K562 (cell line): ENCODE results near the gene ZFP2. TPM values are rescaled to one million over a fixed set of nuclear protein-coding genes. Genes with fewer than 3 reads are reported as not detected.
A peak's percentile ranks its signal among the peaks of the same experiment; 100 is the strongest.

Source experiments
- ATF4 ChIP-seq: fragments of 450-650 bp; formaldehyde crosslinking; IDR thresholded peaks from 2 replicates; pipeline ENCODE4 v1.4.0; 2022; ENCODE audit warnings: mild to moderate bottlenecking, moderate library complexity
- HDAC3 ChIP-seq: fragments of 450-650 bp; IDR thresholded peaks from 2 replicates; pipeline ENCODE4 v1.6.1; 2018; ENCODE audit warnings: borderline replicate concordance, mild to moderate bottlenecking, moderate library complexity; ENCODE audit not compliant: partially characterized antibody
- HNRNPLL ChIP-seq: fragments of 200-400 bp; formaldehyde crosslinking; IDR thresholded peaks from 2 replicates; pipeline ENCODE4 v1.6.1; 2017; ENCODE audit warnings: low read length, low read depth, mild to moderate bottlenecking; ENCODE audit not compliant: poor library complexity, severe bottlenecking
- MAX ChIP-seq: sonication (generic); formaldehyde crosslinking; IDR thresholded peaks from 2 replicates; pipeline ENCODE4 v1.9.0; 2022; ENCODE audit warnings: mild to moderate bottlenecking, missing genetic modification reagents
- MTF1 ChIP-seq: fragments of 250-450 bp; sonication (Bioruptor Pico); IDR thresholded peaks from 2 replicates; pipeline ENCODE4 v1.9.0; 2021; ENCODE audit warnings: moderate library complexity, mild to moderate bottlenecking, inconsistent platforms, borderline replicate concordance
- NCOA6 ChIP-seq: fragments of 450-650 bp; IDR thresholded peaks from 2 replicates; pipeline ENCODE4 v1.6.1; 2017; ENCODE audit warnings: mild to moderate bottlenecking
- NFE2L1 ChIP-seq: fragments of 450-650 bp; IDR thresholded peaks from 2 replicates; pipeline ENCODE4 v1.6.1; 2016; ENCODE audit warnings: missing genetic modification characterization, low read depth, mild to moderate bottlenecking, missing compliant biosample characterization, moderate library complexity, borderline replicate concordance
- NR2C1 ChIP-seq, 2 experiments: fragments of 450-650 bp; IDR thresholded peaks; 2 replicates each; pipeline ENCODE4 v1.6.1; 2017; ENCODE audit warnings: mild to moderate bottlenecking in 2 of 2, antibody characterized with exemption in 1 of 2, inconsistent platforms in 1 of 2, missing compliant biosample characterization in 1 of 2, missing genetic modification characterization in 1 of 2
- PHF8 ChIP-seq: fragments of 200-600 bp; sonication (generic); IDR thresholded peaks from 2 replicates; pipeline ENCODE4 v1.6.1; 2012; ENCODE audit warnings: mixed run types, mild to moderate bottlenecking, inconsistent platforms, low read length, moderate library complexity, borderline replicate concordance
- RAD21 ChIP-seq, 2 experiments: fragments of 250-450 bp in 1 of 2; fragments of 450-650 bp in 1 of 2; sonication (Bioruptor Pico) in 1 of 2; formaldehyde crosslinking in 1 of 2; IDR thresholded peaks in 1 of 2; conservative IDR thresholded peaks in 1 of 2; 2 replicates each; pipeline versions ENCODE4 v1.4.0 to v1.8.0; 2020 to 2022; ENCODE audit warnings: mild to moderate bottlenecking in 2 of 2, moderate library complexity in 1 of 2
- SIX5 ChIP-seq, 2 experiments: IDR thresholded peaks; 2 replicates each; pipeline ENCODE4 v1.6.1; 2011; ENCODE audit warnings: low read length in 2 of 2, borderline replicate concordance in 1 of 2, low read depth in 1 of 2, mild to moderate bottlenecking in 1 of 2, moderate library complexity in 1 of 2; ENCODE audit not compliant: insufficient read depth in 1 of 2
- SMAD3 ChIP-seq: fragments of 450-650 bp; formaldehyde crosslinking; conservative IDR thresholded peaks from 2 replicates; pipeline ENCODE4 v1.4.0; 2020; ENCODE audit warnings: mild to moderate bottlenecking
- TSHZ1 ChIP-seq: fragments of 250-450 bp; sonication (Bioruptor Pico); IDR thresholded peaks from 2 replicates; pipeline ENCODE4 v1.4.0; 2020; ENCODE audit warnings: mild to moderate bottlenecking, moderate library complexity
- ZKSCAN8 ChIP-seq: fragments of 200-800 bp; sonication (Bioruptor generic); IDR thresholded peaks from 2 replicates; pipeline ENCODE4 v1.6.1; 2016; ENCODE audit warnings: missing genetic modification characterization, missing compliant biosample characterization
- ZNF512 ChIP-seq: IDR thresholded peaks from 2 replicates; pipeline ENCODE4 v1.6.1; 2016; ENCODE audit warnings: missing genetic modification characterization, missing compliant biosample characterization
- ZNF717 ChIP-seq: fragments of 250-450 bp; sonication (Bioruptor Pico); IDR thresholded peaks from 2 replicates; pipeline ENCODE4 v1.5.0; 2021
- ZNF740 ChIP-seq, 3 experiments: fragments of 200-800 bp in 1 of 3; sonication (Bioruptor generic) in 1 of 3; sonication (generic) in 1 of 3; formaldehyde crosslinking in 1 of 3; IDR thresholded peaks; 2 replicates each; pipeline versions ENCODE4 v1.6.1 to v1.8.0; 2016 to 2022; ENCODE audit warnings: mild to moderate bottlenecking in 2 of 3, missing compliant biosample characterization in 2 of 3, missing genetic modification characterization in 2 of 3, missing genetic modification reagents in 1 of 3
- polyA plus RNA-seq, 8 experiments: library from polyadenylated mRNA; depleted of rRNA in 4 of 8; stranded (reverse) in 5 of 8; unstranded in 3 of 8; fragments of >200 nt; fragmentation: Nextera tagmentation in 2 of 8; fragmentation: Illumina TruSeq in 1 of 8; extraction: Ambion mirVana in 2 of 8; extraction: Trizol in 1 of 8; gene quantifications; 2 replicates each; pipeline versions ENCODE4 v1.2.1 to v1.2.3, GENCODE V29; 2011 to 2014; ENCODE audit warnings: inconsistent platforms in 1 of 8, missing spikeins in 1 of 8
- total RNA-seq, 7 experiments: library from RNA; depleted of rRNA in 6 of 7; stranded (reverse); fragments of >200 nt in 6 of 7; fragmentation: Illumina TruSeq in 2 of 7; extraction: Trizol in 2 of 7; gene quantifications; 2 replicates each; pipeline versions ENCODE4 v1.2.1 to v1.2.3, GENCODE V29; 2011 to 2021; ENCODE audit warnings: low replicate concordance in 1 of 7

ZFP2 gene
- total and polyA plus RNA-seq, 9 of the 15 experiments (the other 6 are each of a cell fraction or from before 2014, with no cell fraction given) = 0.07 to 0.13 TPM; not detected in 7

- TF ChIP-seq ZNF740 (CRISPR knock-in tag; IDR thresholded peaks at IDR 0.05) (no peak), ZNF740 (tag; IDR thresholded peaks at IDR 0.05) (no peak), NFE2L1 (no peak), RAD21 (CRISPR knock-in tag; conservative IDR thresholded peaks at IDR 0.05 in 1 of 2, IDR thresholded peaks at IDR 0.05 in 1 of 2) (0 out of 4 replicates have a peak, but pooled peaks of 1 of the 2 experiments have one; percentile 14), ZNF717 (CRISPR knock-in tag) (no peak), NR2C1 (IDR thresholded peaks at IDR 0.05) (peak; percentile 47; the same call in 1 of the 2 replicates), NR2C1 (tag; IDR thresholded peaks at IDR 0.05) (peak; percentile 87), SMAD3 (CRISPR knock-in tag) (no peak), ZNF512 (tag) (no peak), SIX5 (IDR thresholded peaks at IDR 0.05; ENCODE audit: borderline replicate concordance in 1 of 2, insufficient read depth in 1 of 2, low read depth in 1 of 2, low read length in 2 of 2) (peak; percentile 84 to 86), ATF4 (CRISPR knock-in tag) (0 out of 2 replicates have a peak, but pooled peaks have one; percentile 9), NCOA6 (no peak), HNRNPLL (peak; percentile 83), HDAC3 (no peak), PHF8 (peak; percentile 80), TSHZ1 (CRISPR knock-in tag) (no peak), ZKSCAN8 (no peak), MTF1 (no peak), MAX (CRISPR knock-in tag) (peak; percentile 81)
Measured at GRCh38 chr5:178859625-178860521, 35.8 kb upstream of the ZFP2 start, which contains the start of gene ZNF354B (continued).
